GM18951 (cell line): ENCODE measurements around the gene SKAP2.
"Not testable (repeated sequence)": the region's sequence is repeated elsewhere in the genome, so short reads cannot be mapped to it uniquely, and the experiment has no call there.

Experiments used
- POLR2A ChIP-seq: IDR thresholded peaks from 4 replicates; pipeline ENCODE4 v1.6.1; 2011; ENCODE audit warnings: mild to moderate bottlenecking; ENCODE audit not compliant: insufficient read length, insufficient read depth; ENCODE audit errors: extremely low read depth
- in situ Hi-C: fragments of 300-500 bp; cut with MboI; formaldehyde crosslinking; loops from one replicate; pipeline ENCODE4 v1.12.0; 2022; ENCODE audit warnings: low sequenced_read_pairs, mixed read lengths, inconsistent platforms; ENCODE audit not compliant: unreplicated experiment

Gene SKAP2

DNA sequence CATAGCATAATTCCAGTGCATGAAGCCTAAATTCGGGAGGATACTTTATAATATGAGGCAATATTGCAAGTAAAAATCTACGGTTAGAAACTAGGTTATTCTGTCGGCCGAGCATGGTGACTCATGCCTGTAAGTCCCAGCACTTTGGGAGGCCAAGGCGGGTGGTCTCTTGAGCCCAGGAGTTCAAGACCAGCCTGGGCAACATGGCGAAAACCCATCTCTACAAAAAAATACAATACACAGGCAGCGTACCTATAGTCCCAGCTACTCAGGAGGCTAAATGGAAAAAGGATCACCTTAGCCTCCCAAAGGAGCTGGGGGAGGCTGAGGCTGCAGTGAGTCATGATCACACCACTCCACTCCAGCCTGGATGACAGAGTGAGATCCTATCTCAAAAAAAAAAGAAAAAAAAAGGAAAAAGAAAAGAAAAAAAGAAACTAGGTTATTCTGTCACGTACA lies 14.2 kb downstream of the SKAP2 start:
- no peak for TF ChIP-seq POLR2A
- in situ Hi-C loops = no loop called here

DNA sequence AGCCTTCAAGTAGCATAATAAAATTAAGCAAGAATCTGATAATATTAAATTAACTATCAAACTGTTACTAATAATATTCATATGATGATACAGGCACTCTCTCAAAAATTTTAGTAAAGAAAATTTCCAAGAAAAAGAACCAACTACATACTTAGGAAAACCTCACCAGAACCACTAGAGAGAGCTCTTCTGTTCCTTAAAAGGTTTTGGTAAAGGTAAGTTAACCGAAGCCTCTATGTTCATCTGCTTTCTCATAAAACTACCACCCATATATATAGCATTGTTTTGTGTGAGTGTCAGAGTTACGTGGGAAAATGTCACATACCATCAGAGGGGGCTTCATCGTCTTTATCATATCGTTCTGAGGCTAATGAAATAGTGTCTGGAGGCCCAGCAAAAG lies 20.7 kb downstream of the SKAP2 start:
- in situ Hi-C loops = no loop called here
- no peak for TF ChIP-seq POLR2A

DNA sequence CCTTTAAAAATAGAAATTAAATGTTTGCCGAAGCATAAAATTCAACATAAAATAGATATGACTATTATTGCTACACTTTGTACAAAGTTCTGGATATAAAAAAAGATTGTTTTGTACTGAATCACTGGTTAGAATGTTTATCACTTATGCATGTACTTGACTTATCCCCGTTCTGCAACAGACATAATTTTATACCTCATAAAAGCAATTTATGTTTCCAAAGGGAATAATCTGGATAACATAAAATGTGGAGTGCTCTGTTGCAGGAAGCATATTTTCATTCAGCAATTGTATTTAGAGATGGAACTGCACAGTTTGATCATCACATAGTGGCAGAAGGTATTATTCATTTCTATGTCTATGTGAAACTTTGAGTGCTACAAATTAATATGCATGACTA lies 21.5 kb downstream of the SKAP2 start:
- in situ Hi-C loops = no loop called here
- no peak for TF ChIP-seq POLR2A

DNA sequence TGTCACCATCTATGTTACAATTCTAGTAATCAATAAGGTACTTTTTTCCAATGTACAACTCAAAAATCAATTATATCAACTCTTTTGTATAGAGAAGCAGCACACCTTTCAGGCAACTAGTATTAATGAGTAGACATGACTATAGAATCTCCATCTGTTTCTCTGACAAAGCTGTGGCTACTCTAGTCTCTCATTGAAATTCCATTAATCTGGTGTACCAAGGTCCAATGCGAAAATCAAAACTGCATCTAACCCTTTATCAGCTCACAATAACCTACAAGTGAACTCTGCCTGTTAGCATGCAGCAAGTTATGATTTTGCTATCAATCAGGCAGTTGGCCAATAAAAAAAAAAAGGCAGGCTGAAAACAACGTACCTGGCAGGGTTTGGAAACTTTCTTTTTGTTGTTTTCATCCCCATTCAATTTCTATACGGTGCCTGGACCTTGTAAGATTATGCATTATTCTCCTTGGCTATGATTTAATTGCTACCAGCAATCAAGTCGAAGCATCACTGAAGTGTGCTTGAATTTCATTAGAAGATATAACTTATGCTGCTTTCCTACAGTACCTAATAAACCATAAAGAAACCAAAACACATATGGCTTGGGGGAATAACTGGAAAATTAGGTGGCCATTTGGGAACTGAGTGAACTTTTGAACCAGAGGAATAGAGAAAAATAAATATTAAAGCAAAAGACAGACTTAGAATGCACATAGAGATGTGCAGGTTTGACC lies 23.2 kb downstream of the SKAP2 start:
- TF ChIP-seq POLR2A = no peak
- in situ Hi-C loops = no loop called here

DNA sequence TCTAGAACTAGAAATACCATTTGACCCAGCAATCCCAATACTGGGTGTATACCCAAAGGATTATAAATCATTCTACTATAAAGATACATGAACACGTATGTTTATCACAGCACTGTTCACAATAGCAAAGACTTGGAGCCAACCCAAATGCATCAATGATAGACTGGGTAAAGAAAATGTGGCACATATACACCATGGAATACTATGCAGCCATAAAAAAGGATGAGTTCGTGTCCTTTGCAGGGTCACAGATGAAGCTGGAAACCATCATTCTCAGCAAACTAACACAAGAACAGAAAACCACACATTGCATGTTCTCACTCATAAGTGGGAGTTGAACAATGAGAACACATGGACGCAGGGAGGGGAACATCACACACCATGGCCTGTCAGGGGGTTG lies 27.6 kb downstream of the SKAP2 start:
- in situ Hi-C loops = not testable (repeated sequence)

DNA sequence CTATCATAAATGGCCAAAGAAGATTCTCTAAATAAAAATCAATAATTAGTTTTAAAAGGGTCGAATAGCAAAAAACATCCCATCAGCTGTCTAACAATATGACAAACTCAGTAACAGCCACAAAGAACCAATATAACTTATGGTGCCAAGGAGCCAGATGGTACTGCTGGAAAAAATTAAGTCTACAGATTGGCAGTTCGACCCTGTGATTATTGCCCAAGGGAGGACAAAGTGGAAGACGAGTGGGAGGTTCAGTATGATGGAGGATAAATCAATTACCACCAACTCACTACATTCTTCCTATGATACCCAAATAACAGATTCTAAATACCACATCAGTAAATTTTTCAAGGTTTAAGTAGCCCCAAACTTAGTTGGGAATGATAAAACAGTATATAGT lies 49.0 kb downstream of the SKAP2 start:
- TF ChIP-seq POLR2A = no peak
- in situ Hi-C loops = no loop called here

DNA sequence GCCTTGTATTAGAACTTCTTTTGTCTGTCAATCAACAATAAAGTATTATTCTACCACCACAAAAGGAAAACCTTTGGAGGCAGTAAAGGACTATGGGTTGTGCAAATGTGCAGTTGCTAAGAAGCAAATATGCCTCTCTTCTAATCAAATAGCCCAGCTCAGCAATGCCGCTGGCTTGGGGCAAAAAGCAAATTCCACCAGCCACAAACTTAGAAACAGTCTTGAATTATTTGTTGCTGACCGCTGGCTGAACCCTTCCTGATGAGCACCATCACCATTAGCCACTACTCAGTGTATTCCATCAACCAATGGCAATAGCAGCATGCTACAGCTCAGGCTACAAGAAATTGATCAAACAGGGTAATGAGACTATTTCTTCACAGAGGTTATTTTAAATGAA lies 51.0 kb downstream of the SKAP2 start:
- in situ Hi-C loops = no loop called here
- no peak for TF ChIP-seq POLR2A

DNA sequence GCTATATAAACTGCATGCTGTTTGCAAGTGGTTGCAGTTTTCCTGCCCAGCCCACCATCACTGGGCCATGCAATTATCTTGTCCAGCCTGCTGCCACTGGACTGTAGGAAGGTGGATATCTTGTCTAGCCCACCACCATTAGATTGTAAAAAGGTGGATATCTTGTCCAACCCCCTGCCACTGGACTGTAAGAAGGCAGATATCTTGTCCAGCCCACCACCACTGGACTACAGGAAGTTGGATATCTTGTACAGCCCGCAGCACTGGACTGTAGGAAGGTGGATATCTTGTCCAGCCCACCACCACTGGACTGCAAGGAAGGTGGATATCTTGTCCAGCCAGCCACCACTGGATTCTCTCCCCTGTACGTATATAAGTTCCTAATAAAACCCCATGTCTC lies 69.8 kb downstream of the SKAP2 start:
- no peak for TF ChIP-seq POLR2A
- in situ Hi-C loops = no loop called here

DNA sequence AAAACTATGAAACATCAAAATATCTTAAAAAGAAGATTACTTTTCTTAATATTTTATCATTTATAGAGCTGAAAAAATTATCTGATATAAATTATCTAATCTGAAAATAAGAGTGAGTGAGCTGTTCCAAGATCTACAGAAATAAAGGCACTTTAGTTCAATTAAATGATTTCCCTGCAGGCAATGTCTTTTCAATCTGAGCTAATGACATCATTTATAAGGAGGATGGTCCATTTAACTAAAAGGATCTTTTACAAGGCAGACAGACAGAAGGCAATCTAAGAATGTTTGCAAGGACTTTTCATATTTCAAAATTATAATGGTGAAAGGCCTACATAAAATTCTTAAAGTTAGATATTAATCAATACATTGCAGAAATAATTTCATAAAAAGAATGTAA lies 71.8 kb downstream of the SKAP2 start:
- in situ Hi-C loops = no loop called here
- no peak for TF ChIP-seq POLR2A

DNA sequence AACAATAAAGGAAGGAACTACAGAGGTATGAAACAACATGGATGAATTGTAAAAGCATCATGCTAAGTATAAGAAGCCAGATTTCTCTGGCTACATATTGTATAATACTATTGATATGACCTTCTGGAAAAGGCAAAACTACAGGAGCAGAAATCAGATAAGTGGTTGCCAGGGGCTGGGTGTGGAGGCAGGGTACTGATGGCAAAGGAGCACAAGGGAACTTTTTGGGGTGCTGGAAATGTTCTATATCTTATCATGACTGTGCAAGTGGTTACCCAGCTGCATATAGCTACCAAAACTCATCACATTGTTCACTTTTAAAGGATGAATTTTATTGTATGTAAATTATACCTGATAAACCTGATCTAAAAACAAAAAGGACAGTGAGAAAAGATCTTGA lies 72.4 kb downstream of the SKAP2 start:
- in situ Hi-C loops = no loop called here
- no peak for TF ChIP-seq POLR2A

DNA sequence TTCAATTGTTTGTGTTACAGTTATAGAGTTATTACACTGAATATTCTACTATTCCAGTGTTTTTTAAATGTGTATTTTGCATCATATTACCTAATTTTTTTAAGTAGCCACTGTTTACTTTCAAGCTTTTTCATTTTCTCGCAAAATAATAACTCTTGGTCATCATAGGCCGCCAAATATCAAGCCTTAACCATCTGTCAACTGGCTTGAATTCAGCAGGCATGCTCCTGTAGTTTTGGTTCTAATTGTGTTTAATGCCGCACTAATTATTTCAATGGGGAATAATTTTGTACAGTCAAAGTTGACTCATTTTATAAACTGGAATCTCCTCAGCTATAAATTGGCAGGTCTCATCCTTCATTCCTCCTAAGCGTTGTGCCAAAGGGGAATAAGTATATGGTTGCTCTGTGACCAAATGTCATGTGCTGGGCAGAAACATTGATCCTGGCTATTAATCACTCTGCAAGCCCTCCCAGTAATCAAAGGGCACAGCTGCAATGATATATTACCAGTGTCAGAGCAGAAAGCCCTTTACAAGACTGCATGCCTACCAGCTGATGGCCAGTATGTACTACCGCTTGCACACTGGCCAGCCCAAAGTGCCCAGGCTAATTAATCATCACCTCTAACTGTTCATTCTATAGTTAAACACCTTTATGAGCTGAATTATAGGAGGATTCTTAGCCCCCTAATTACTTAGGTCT lies 74.8 kb downstream of the SKAP2 start:
- in situ Hi-C loops = no loop called here
- no peak for TF ChIP-seq POLR2A

DNA sequence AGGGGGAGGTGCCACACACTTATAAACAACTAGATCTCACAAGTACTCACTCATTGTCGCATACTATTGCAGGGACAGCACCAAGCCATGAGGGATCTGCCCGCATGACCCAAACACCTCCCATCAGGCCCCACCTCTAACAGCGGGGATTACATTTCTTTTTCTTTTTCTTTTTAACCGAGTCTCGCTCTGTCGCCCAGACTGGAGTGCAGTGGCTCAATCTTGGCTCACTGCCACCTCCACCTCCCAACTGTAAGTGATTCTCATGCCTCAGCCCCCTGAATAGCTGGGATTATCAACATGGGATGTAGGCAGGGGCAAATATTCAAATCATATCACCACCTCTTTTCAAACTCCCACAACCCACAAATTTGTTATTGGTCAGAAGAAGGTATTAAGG lies 76.7 kb downstream of the SKAP2 start:
- in situ Hi-C loops = no loop called here
- no peak for TF ChIP-seq POLR2A

DNA sequence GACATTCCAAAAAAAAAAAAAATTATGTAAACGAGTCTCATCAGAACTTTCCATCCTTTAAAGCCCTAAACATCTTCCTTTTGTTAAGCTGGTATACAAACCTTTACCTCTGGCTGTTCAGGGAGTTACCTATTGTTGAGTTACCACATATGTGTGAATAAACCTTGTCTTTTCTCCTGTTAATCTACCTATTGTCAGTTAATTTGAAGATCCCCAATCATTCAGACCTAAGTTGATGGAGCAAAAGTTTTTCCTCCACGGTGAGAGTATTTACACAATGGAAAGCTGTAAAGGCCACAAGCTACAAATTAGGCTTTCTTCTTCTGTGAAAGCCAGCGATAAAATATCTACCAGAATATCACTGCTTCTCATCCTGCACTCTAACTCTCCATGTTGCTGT lies 80.3 kb downstream of the SKAP2 start:
- in situ Hi-C loops = no loop called here
- TF ChIP-seq POLR2A = no peak

DNA sequence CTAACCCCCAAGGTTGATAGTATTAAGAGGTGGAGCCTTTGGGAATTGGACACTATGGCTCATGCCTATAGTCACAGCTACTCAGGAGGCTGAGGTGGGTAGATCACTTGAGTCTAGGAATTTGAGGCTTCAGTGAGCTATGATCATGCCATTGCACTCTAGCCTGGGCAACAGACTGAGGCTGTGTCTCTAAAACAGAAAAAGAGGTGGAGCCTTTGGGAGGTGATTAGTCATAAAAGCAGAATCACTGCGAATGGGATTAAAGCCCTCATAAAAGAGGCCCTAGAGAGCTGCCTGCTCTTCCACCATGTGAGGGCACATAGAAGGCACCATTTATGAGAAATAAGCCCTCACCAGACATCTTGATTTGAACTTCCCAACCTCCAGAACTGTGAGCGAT lies 81.9 kb downstream of the SKAP2 start:
- no peak for TF ChIP-seq POLR2A
- in situ Hi-C loops = no loop called here
